IMR-90 (cell line): ENCODE data around the gene MGAT5. TPM values are rescaled to one million over a fixed set of nuclear protein-coding genes. Genes with fewer than 3 reads are reported as not detected.

Experiments
- ATAC-seq: fragments of 200-7000 bp; cut with Tn5 transposase; 2 replicates; pipeline ENCODE4 v1.9.1; 2020; ENCODE audit warnings: low read depth, mild to moderate bottlenecking, moderate library complexity
- BruUV-seq: library from RNA; stranded (reverse); fragments of 400-500 nt; replicated peaks from 2 replicates; lab custom pipeline; 2021; lab: Mats Ljungman, UMichigan
- CTCF ChIA-PET: fragments of 300-600 bp; formaldehyde crosslinking; extraction: SDS; loops from one replicate; lab custom pipeline; 2021; ENCODE audit warnings: antibody characterized with exemption; lab: Yijun Ruan, JAX
- POLR2A ChIA-PET: fragments of 300-600 bp; sonication (Branson Sonifier 250); formaldehyde crosslinking; loops from one replicate; lab custom pipeline; 2022; ENCODE audit warnings: antibody characterized with exemption; ENCODE audit not compliant: unreplicated experiment; lab: Charles Lee
- DNase-seq: peaks from one replicate; pipeline ENCODE4 v3.0.0; 2013
- H2AFZ ChIP-seq: replicated peaks from 2 replicates; pipeline ENCODE3; 2013; ENCODE audit warnings: low read length, mild to moderate bottlenecking; ENCODE audit not compliant: poor library complexity
- H2AK5ac ChIP-seq: 2 replicates; pipeline ENCODE4 v1.6.1; 2013; ENCODE audit warnings: low read depth, low read length, inconsistent platforms
- H2AK9ac ChIP-seq: replicated peaks from 2 replicates; pipeline ENCODE3; 2013; ENCODE audit warnings: mild to moderate bottlenecking, low read depth, low read length, moderate library complexity; ENCODE audit not compliant: poor library complexity
- H2BK120ac ChIP-seq: 2 replicates; pipeline ENCODE4 v1.6.1; 2013; ENCODE audit warnings: low read depth, low read length, inconsistent platforms
- H2BK15ac ChIP-seq: 3 replicates; pipeline ENCODE4 v1.6.1; 2013; ENCODE audit warnings: low read depth, low read length, inconsistent platforms
- H2BK20ac ChIP-seq: 2 replicates; pipeline ENCODE4 v1.6.1; 2013; ENCODE audit warnings: low read depth, mild to moderate bottlenecking, inconsistent platforms, low read length, moderate library complexity
- H2BK5ac ChIP-seq: 2 replicates; pipeline ENCODE4 v1.6.1; 2013; ENCODE audit warnings: mild to moderate bottlenecking, low read depth, low read length, inconsistent platforms; ENCODE audit not compliant: poor library complexity, severe bottlenecking
- H3K14ac ChIP-seq: replicated peaks from 2 replicates; pipeline ENCODE4 v1.6.1; 2013; ENCODE audit warnings: low read depth, low read length, inconsistent platforms
- H3K18ac ChIP-seq: 2 replicates; pipeline ENCODE4 v1.6.1; 2013; ENCODE audit warnings: low read depth, low read length, control low read depth
- H3K23ac ChIP-seq: 2 replicates; pipeline ENCODE4 v1.6.1; 2013; ENCODE audit warnings: low read depth, low read length, inconsistent platforms
- H3K27ac ChIP-seq: 2 replicates; pipeline ENCODE4 v1.5.1; 2013; ENCODE audit warnings: mild to moderate bottlenecking, control low read depth, low read length; ENCODE audit not compliant: insufficient read depth
- H3K27me3 ChIP-seq: 2 replicates; pipeline ENCODE4 v1.6.1; 2013; ENCODE audit warnings: low read length; ENCODE audit not compliant: control insufficient read depth, insufficient read depth
- H3K36me3 ChIP-seq: 2 replicates; pipeline ENCODE4 v1.6.1; 2013; ENCODE audit warnings: low read length, mixed read lengths; ENCODE audit not compliant: control insufficient read depth, insufficient read depth
- H3K4ac ChIP-seq: 2 replicates; pipeline ENCODE4 v1.6.1; 2013; ENCODE audit warnings: low read depth, low read length, inconsistent platforms
- H3K4me1 ChIP-seq: 2 replicates; pipeline ENCODE4 v1.6.1; 2013; ENCODE audit warnings: low read length, mixed read lengths; ENCODE audit not compliant: control insufficient read depth, insufficient read depth
- H3K4me2 ChIP-seq: 2 replicates; pipeline ENCODE4 v1.6.1; 2013; ENCODE audit warnings: low read depth, mild to moderate bottlenecking, control low read depth, low read length, moderate library complexity
- H3K4me3 ChIP-seq: 2 replicates; pipeline ENCODE4 v1.5.1; 2013; ENCODE audit warnings: low read depth, mild to moderate bottlenecking, control low read depth, low read length, moderate library complexity; ENCODE audit not compliant: insufficient read depth
- H3K56ac ChIP-seq: 2 replicates; pipeline ENCODE4 v1.6.1; 2013; ENCODE audit warnings: low read length, inconsistent platforms; ENCODE audit not compliant: insufficient read depth; ENCODE audit errors: extremely low read depth
- H3K79me1 ChIP-seq, 2 experiments: 2 replicates each; pipeline ENCODE4 v1.6.1; 2013; ENCODE audit warnings: low read length in 2 of 2, inconsistent platforms in 1 of 2, low read depth in 1 of 2
- H3K9ac ChIP-seq: 2 replicates; pipeline ENCODE4 v1.6.1; 2013; ENCODE audit warnings: low read depth, low read length, control low read depth
- H3K9me1 ChIP-seq: 2 replicates; pipeline ENCODE4 v1.6.1; 2013; ENCODE audit warnings: low read length, inconsistent platforms; ENCODE audit not compliant: insufficient read depth
- H3K9me3 ChIP-seq: 2 replicates; pipeline ENCODE4 v1.6.1; 2013; ENCODE audit warnings: low read length; ENCODE audit not compliant: control insufficient read depth, insufficient read depth
- H4K20me1 ChIP-seq: 2 replicates; pipeline ENCODE4 v1.6.1; 2013; ENCODE audit warnings: low read length, inconsistent platforms; ENCODE audit not compliant: insufficient read depth
- H4K5ac ChIP-seq: 2 replicates; pipeline ENCODE4 v1.6.1; 2013; ENCODE audit warnings: mild to moderate bottlenecking, low read depth, low read length, control low read depth
- H4K8ac ChIP-seq, 2 experiments: 2 replicates each; pipeline ENCODE4 v1.6.1; 2013; ENCODE audit warnings: low read depth in 2 of 2, low read length in 2 of 2, control low read depth in 1 of 2, inconsistent platforms in 1 of 2
- H4K91ac ChIP-seq: 2 replicates; pipeline ENCODE4 v1.6.1; 2013; ENCODE audit warnings: low read depth, low read length, inconsistent platforms; ENCODE audit not compliant: insufficient read depth
- CHD1 ChIP-seq: IDR thresholded peaks from 2 replicates; pipeline ENCODE4 v1.6.1; 2012; ENCODE audit warnings: low read depth, low read length, improper control_type of control experiment
- ELK1 ChIP-seq: fragments of 150-350 bp; IDR thresholded peaks from 2 replicates; pipeline ENCODE4 v1.6.1; 2016; ENCODE audit warnings: low read depth, mild to moderate bottlenecking, low read length, moderate library complexity, borderline replicate concordance
- NFE2L2 ChIP-seq: fragments of 150-350 bp; IDR thresholded peaks from 2 replicates; pipeline ENCODE4 v1.6.1; 2016; ENCODE audit warnings: low read depth, mild to moderate bottlenecking, low read length
- POLR2A ChIP-seq: IDR thresholded peaks from 2 replicates; pipeline ENCODE4 v1.6.1; 2012; ENCODE audit warnings: mild to moderate bottlenecking, low read depth, low read length
- RCOR1 ChIP-seq: IDR thresholded peaks from 2 replicates; pipeline ENCODE4 v1.6.1; 2012; ENCODE audit warnings: mild to moderate bottlenecking, low read length, improper control_type of control experiment; ENCODE audit not compliant: insufficient replicate concordance
- RFX5 ChIP-seq: IDR thresholded peaks from 2 replicates; pipeline ENCODE4 v1.8.0; 2012; ENCODE audit warnings: low read depth, mild to moderate bottlenecking, low read length, moderate library complexity
- SMC3 ChIP-seq: fragments of 150-350 bp; IDR thresholded peaks from 2 replicates; pipeline ENCODE4 v1.6.1; 2016; ENCODE audit warnings: low read depth, mild to moderate bottlenecking, antibody characterized with exemption, low read length, moderate library complexity
- USF2 ChIP-seq: fragments of 150-350 bp; IDR thresholded peaks from 2 replicates; pipeline ENCODE4 v1.6.1; 2017; ENCODE audit warnings: mild to moderate bottlenecking, antibody characterized with exemption, low read length, low read depth
- WGBS, 2 experiments: methylation state at CpG; one replicate each; pipeline versions ENCODE4 v1.1.5 to v1.1.7; 2013; ENCODE audit warnings: missing lambda C conversion rate in 2 of 2; ENCODE audit not compliant: insufficient read length in 1 of 2; ENCODE audit errors: extremely low coverage in 2 of 2; 5-methylcytosine and 5-hydroxymethylcytosine counted together
- dilution Hi-C: fragments of 300-500 bp; cut with HindIII; formaldehyde crosslinking; loops from one replicate; pipeline ENCODE4 v1.14.3; 2018; ENCODE audit warnings: low sequenced_read_pairs; ENCODE audit not compliant: unreplicated experiment
- in situ Hi-C: fragments of 300-500 bp; cut with MboI; formaldehyde crosslinking; loops from 3 replicates; pipeline ENCODE4 v1.14.3; 2019; ENCODE audit warnings: low sequenced_read_pairs, inconsistent platforms, mixed read lengths
- intact Hi-C: fragments of 100-400 bp; cut with micrococcal nuclease; formaldehyde crosslinking; loops from 2 replicates; pipeline ENCODE4 v1.10.0; 2022
- polyA plus RNA-seq, 3 experiments: library from polyadenylated mRNA; depleted of rRNA; stranded (reverse); fragments of >200 nt; gene quantifications; 2 replicates each; pipeline ENCODE4 v1.2.3, GENCODE V29; 2012; ENCODE audit warnings: low replicate concordance in 1 of 3
- total RNA-seq: library from RNA; depleted of rRNA; stranded (reverse); fragments of >200 nt; gene quantifications from 2 replicates; pipeline ENCODE4 v1.2.3, GENCODE V29; 2012

Gene MGAT5
- total and polyA plus RNA-seq, 2 of the 4 experiments (the other 2 are of a cell fraction), result 22.9 to 59.9 TPM

GRCh38 chr2:134296301-134296700 is 42.4 kb downstream of the MGAT5 start:
- no CpG with 5 or more reads among the region's 2 CpGs for WGBS, 2 experiments
- H3K9me1 ChIP-seq, result peaks cover 8% of the 10 kb centered on the region
- intact Hi-C loops, result no loop called here
- no peak overlapping the region for H2BK20ac ChIP-seq
- no peak overlapping the region for H2BK5ac ChIP-seq
- H3K36me3 ChIP-seq, result peaks cover 10% of the 10 kb centered on the region
- peaks cover 2% of the 10 kb centered on the region; the same call in 1 of the 2 replicates for H4K20me1 ChIP-seq
- no peak overlapping the region for H2BK120ac ChIP-seq
- no peak overlapping the region for H2AK9ac ChIP-seq
- no TSS peak for BruUV-seq
- H4K8ac ChIP-seq, result no peak overlapping the region
- no peak overlapping the region for H4K5ac ChIP-seq
- in situ Hi-C loops, result no loop called here
- CTCF ChIA-PET, result no interaction called here
- H3K79me1 ChIP-seq, result peaks cover 21 to 39% of the 10 kb centered on the region in 2 experiments
- no peak overlapping the region for H3K56ac ChIP-seq
- H3K18ac ChIP-seq, result no peak overlapping the region
- ATAC-seq (no peak), DNase-seq (no peak)
- H2AK5ac ChIP-seq, result no peak overlapping the region
- H3K14ac ChIP-seq, result no peak overlapping the region
- H3K9me3 ChIP-seq, result no peaks in the 10 kb centered on the region
- no peak overlapping the region for H3K4me2 ChIP-seq
- dilution Hi-C loops, result no loop called here
- no peak overlapping the region for H3K4me3 ChIP-seq
- H4K91ac ChIP-seq, result no peak overlapping the region
- POLR2A ChIA-PET, result interaction anchor here (0.7 kb wide), 1 partner anchor 42 kb away, joined by 4 read pairs; no protein-coding TSS in a partner anchor
- no peaks in the 10 kb centered on the region for H3K27me3 ChIP-seq
- no peak for TF ChIP-seq CHD1
- no peak for TF ChIP-seq ELK1
- TF ChIP-seq RFX5, result no peak
- TF ChIP-seq USF2, result no peak
- no peak for TF ChIP-seq RCOR1
- no peak for TF ChIP-seq POLR2A
- no peak for TF ChIP-seq NFE2L2
- no peak for TF ChIP-seq SMC3
- H3K9ac ChIP-seq, result no peak overlapping the region
- H2BK15ac ChIP-seq, result no peak overlapping the region
- no peak overlapping the region for H3K4ac ChIP-seq
- H3K23ac ChIP-seq, result no peak overlapping the region
- H3K27ac ChIP-seq, result no peak overlapping the region
- H2AFZ ChIP-seq, result no peak overlapping the region
- peaks cover 9% of the 10 kb centered on the region for H3K4me1 ChIP-seq
